ENCODE data around the gene CLDN6.

- TF ChIP-seq, protein P1, sequence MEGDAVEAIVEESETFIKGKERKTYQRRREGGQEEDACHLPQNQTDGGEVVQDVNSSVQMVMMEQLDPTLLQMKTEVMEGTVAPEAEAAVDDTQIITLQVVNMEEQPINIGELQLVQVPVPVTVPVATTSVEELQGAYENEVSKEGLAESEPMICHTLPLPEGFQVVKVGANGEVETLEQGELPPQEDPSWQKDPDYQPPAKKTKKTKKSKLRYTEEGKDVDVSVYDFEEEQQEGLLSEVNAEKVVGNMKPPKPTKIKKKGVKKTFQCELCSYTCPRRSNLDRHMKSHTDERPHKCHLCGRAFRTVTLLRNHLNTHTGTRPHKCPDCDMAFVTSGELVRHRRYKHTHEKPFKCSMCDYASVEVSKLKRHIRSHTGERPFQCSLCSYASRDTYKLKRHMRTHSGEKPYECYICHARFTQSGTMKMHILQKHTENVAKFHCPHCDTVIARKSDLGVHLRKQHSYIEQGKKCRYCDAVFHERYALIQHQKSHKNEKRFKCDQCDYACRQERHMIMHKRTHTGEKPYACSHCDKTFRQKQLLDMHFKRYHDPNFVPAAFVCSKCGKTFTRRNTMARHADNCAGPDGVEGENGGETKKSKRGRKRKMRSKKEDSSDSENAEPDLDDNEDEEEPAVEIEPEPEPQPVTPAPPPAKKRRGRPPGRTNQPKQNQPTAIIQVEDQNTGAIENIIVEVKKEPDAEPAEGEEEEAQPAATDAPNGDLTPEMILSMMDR (IDR thresholded peaks at IDR 0.05): no peak
- TF ChIP-seq POLR2A (IDR thresholded peaks at IDR 0.05) (no peak), POLR2AphosphoS5 (IDR thresholded peaks at IDR 0.05; ENCODE audit: insufficient read depth in 1 of 2, low read depth in 1 of 2) (no peak)
Measured at GRCh38 chr16:2985462-2985861, 32.5 kb downstream of the CLDN6 start.

All from vagina (tissue), 2 donors.